CD14-positive monocyte (primary cell): ENCODE results near the gene SAT2. TPM values are rescaled to one million over a fixed set of nuclear protein-coding genes. Genes with fewer than 3 reads are reported as not detected.

Experiments used
- DNase-seq, 3 donors: peaks; one replicate each; pipeline ENCODE4 v3.0.0-alpha.2; 2011 to 2022
- H2AFZ ChIP-seq: 2 replicates; pipeline ENCODE4 v1.6.0; 2012; ENCODE audit warnings: mild to moderate bottlenecking, low read depth, low read length, inconsistent platforms; ENCODE audit not compliant: insufficient read depth, poor library complexity, severe bottlenecking
- H3K27ac ChIP-seq, 2 donors: 1 replicate in 1 of 2; 2 replicates in 1 of 2; pipeline ENCODE4 v1.5.1; 2012 to 2013; ENCODE audit warnings: low read length in 2 of 2, control low read depth in 1 of 2, inconsistent platforms in 1 of 2, low read depth in 1 of 2, mild to moderate bottlenecking in 1 of 2
- H3K27me3 ChIP-seq, 2 donors: one replicate each; pipeline versions ENCODE4 v1.6.0 to v1.6.1; 2011 to 2013; ENCODE audit warnings: low read length in 2 of 2; ENCODE audit not compliant: control insufficient read depth in 2 of 2, insufficient read depth in 2 of 2
- H3K36me3 ChIP-seq, 2 donors: replicated peaks in 1 of 2; 1 replicate in 1 of 2; 2 replicates in 1 of 2; pipeline versions ENCODE4 v1.5.1 to v1.6.1; 2012 to 2013; ENCODE audit warnings: low read length in 2 of 2, control low read depth in 1 of 2, inconsistent platforms in 1 of 2, mild to moderate bottlenecking in 1 of 2; ENCODE audit not compliant: insufficient read depth in 2 of 2, control insufficient read depth in 1 of 2
- H3K4me1 ChIP-seq, 2 donors: 1 replicate in 1 of 2; 2 replicates in 1 of 2; pipeline versions ENCODE4 v1.5.1 to v1.6.1; 2012 to 2013; ENCODE audit warnings: low read length in 2 of 2, control low read depth in 1 of 2, inconsistent platforms in 1 of 2, mild to moderate bottlenecking in 1 of 2, moderate library complexity in 1 of 2; ENCODE audit not compliant: insufficient read depth in 2 of 2, control insufficient read depth in 1 of 2
- H3K4me2 ChIP-seq: replicated peaks from 2 replicates; pipeline ENCODE3; 2012; ENCODE audit warnings: low read length, moderate library complexity, mild to moderate bottlenecking; ENCODE audit not compliant: poor library complexity, severe bottlenecking; ENCODE audit errors: extremely low read depth
- H3K4me3 ChIP-seq, 3 experiments: fragments of 200-600 bp in 1 of 3; sonication (generic) in 1 of 3; replicated peaks in 1 of 3; 1 replicate in 2 of 3; 2 replicates in 1 of 3; pipeline ENCODE4 v1.5.1; 2011 to 2013; ENCODE audit warnings: low read length in 3 of 3, mild to moderate bottlenecking in 3 of 3, control low read depth in 2 of 3, low read depth in 2 of 3, inconsistent platforms in 1 of 3, moderate library complexity in 1 of 3
- H3K79me2 ChIP-seq: 2 replicates; pipeline ENCODE4 v1.6.0; 2012; ENCODE audit warnings: mild to moderate bottlenecking, control low read depth, inconsistent platforms, low read length, moderate library complexity; ENCODE audit not compliant: insufficient read depth
- H3K9ac ChIP-seq: 2 replicates; pipeline ENCODE4 v1.6.0; 2017; ENCODE audit warnings: low read length, mild to moderate bottlenecking; ENCODE audit not compliant: insufficient read depth, poor library complexity, severe bottlenecking
- H3K9me3 ChIP-seq, 2 donors: replicated peaks in 1 of 2; 1 replicate in 1 of 2; 2 replicates in 1 of 2; pipeline versions ENCODE4 v1.5.1 to v1.6.1; 2012 to 2013; ENCODE audit warnings: low read length in 2 of 2, control low read depth in 1 of 2; ENCODE audit not compliant: control insufficient read depth in 1 of 2, insufficient read depth in 1 of 2
- H4K20me1 ChIP-seq: 2 replicates; pipeline ENCODE4 v1.6.0; 2012; ENCODE audit warnings: mild to moderate bottlenecking, low read length, control low read depth, moderate library complexity; ENCODE audit not compliant: insufficient read depth
- H3K27ac Mint-ChIP-seq, 7 donors: one replicate each; pipeline ENCODE4 v1.8.0; 2020; ENCODE audit warnings: mild to moderate bottlenecking in 7 of 7, mixed read lengths in 7 of 7, moderate library complexity in 6 of 7, inconsistent platforms in 2 of 7
- H3K27me3 Mint-ChIP-seq, 3 donors: one replicate each; pipeline ENCODE4 v1.8.0; 2021 to 2022; ENCODE audit warnings: low read depth in 3 of 3, mild to moderate bottlenecking in 3 of 3, mixed read lengths in 3 of 3, moderate library complexity in 3 of 3, inconsistent platforms in 1 of 3
- H3K36me3 Mint-ChIP-seq, 2 donors: one replicate each; pipeline ENCODE4 v1.8.0; 2020; ENCODE audit warnings: mixed read lengths in 2 of 2, inconsistent platforms in 1 of 2, mild to moderate bottlenecking in 1 of 2
- H3K4me1 Mint-ChIP-seq: one replicate; pipeline ENCODE4 v1.8.0; 2020; ENCODE audit warnings: mild to moderate bottlenecking, mixed read lengths
- H3K4me3 Mint-ChIP-seq, 2 donors: one replicate each; pipeline ENCODE4 v1.8.0; 2020; ENCODE audit warnings: mild to moderate bottlenecking in 2 of 2, mixed read lengths in 2 of 2, moderate library complexity in 1 of 2
- H3K9me3 Mint-ChIP-seq, 7 donors: one replicate each; pipeline ENCODE4 v1.8.0; 2020 to 2022; ENCODE audit warnings: mixed read lengths in 7 of 7, mild to moderate bottlenecking in 6 of 7, moderate library complexity in 6 of 7, inconsistent platforms in 2 of 7
- CTCF ChIP-seq: fragments of 200-600 bp; IDR thresholded peaks from one replicate; pipeline ENCODE4 v1.8.0; 2022; ENCODE audit warnings: antibody characterized with exemption, mild to moderate bottlenecking
- WGBS: methylation state at CpG from one replicate; pipeline ENCODE4 v1.1.5; 2013; ENCODE audit warnings: missing lambda C conversion rate; ENCODE audit not compliant: insufficient coverage; 5-methylcytosine and 5-hydroxymethylcytosine counted together
- intact Hi-C, 2 donors: fragments of 100-400 bp; cut with micrococcal nuclease; formaldehyde crosslinking; loops; one replicate each; pipeline versions ENCODE4 v1.15.0 to v1.15.1; 2023
- polyA plus RNA-seq, 3 donors: library from polyadenylated mRNA; depleted of rRNA in 1 of 3; unstranded in 2 of 3; stranded (reverse) in 1 of 3; fragments of 300-500 nt in 2 of 3; fragments of >200 nt in 1 of 3; fragmentation: Illumina TruSeq in 2 of 3; gene quantifications; 1 replicate in 2 of 3; 2 replicates in 1 of 3; pipeline ENCODE4 v1.2.3, GENCODE V29; 2012 to 2021

The SAT2 gene
- polyA plus RNA-seq, 3 donors = 83.4 to 155 (median 89.8) TPM

GRCh38 chr17:7634384-7634783 lies 6.8 kb upstream of the SAT2 start:
- peaks cover 2 to 11% (median 7%) of the 10 kb centered on the region in 3 donors for H3K27me3 Mint-ChIP-seq
- Histone ChIP-seq H2AFZ (no peak overlapping the region), H3K9me3 (no peaks in the 10 kb centered on the region), H3K36me3 (no peaks in the 10 kb centered on the region), H4K20me1 (no peaks in the 10 kb centered on the region), H3K4me1 (peaks cover 3 to 5% of the 10 kb centered on the region in 2 donors), H3K27me3 (no peaks in the 10 kb centered on the region), H3K4me3 (no peak overlapping the region), H3K4me2 (no peak overlapping the region), H3K79me2 (no peaks in the 10 kb centered on the region), H3K27ac (no peak overlapping the region), H3K9ac (no peak overlapping the region)
- H3K27ac Mint-ChIP-seq = peak overlapping the region in 1 of 7 donors; percentile 70
- H3K4me3 Mint-ChIP-seq = no peak overlapping the region
- 53% methylated on average over 2 of the region's 5 CpGs for WGBS
- DNase-seq = peak in 2 of 3 donors; percentile 43 to 48
- intact Hi-C loops = no loop called here
- H3K36me3 Mint-ChIP-seq = no peaks in the 10 kb centered on the region
- peaks cover 0 to 3% (median 0%) of the 10 kb centered on the region in 7 donors for H3K9me3 Mint-ChIP-seq
- TF ChIP-seq CTCF = peak; percentile 63
- peaks cover 15% of the 10 kb centered on the region for H3K4me1 Mint-ChIP-seq

DNA sequence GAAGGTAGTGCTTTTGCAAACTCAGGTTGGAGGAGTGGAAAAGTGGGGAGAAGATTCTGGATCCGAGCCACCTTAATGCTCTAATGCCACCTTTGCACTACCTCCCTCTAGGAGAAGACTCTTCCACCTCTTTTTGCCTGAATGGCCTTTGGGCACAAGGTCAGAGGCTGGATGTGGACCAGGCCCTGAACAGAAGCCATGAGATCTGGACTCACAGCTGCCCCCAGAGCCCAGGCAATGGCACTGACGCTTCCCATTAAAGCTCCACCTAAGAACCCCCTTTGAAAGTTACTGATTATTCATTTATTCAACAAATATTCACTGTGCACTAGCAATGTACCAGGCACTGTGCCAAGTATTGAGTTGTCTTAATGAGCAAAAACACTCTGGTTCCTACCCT lies 5.5 kb upstream of the SAT2 start:
- peaks cover 1 to 8% (median 3%) of the 10 kb centered on the region in 3 donors for H3K27me3 Mint-ChIP-seq
- no peak overlapping the region for H3K9ac ChIP-seq
- intact Hi-C loops = no loop called here
- DNase-seq = no peak
- no peak overlapping the region for H3K27ac Mint-ChIP-seq
- H3K4me1 ChIP-seq = peaks cover 4 to 5% of the 10 kb centered on the region in 2 donors
- no CpG with 5 or more reads among the region's 2 CpGs for WGBS
- H3K27ac ChIP-seq = no peak overlapping the region
- no peak overlapping the region for H3K4me3 ChIP-seq
- no peak overlapping the region for H2AFZ ChIP-seq
- no peaks in the 10 kb centered on the region for H4K20me1 ChIP-seq
- H3K27me3 ChIP-seq = no peaks in the 10 kb centered on the region
- no peak overlapping the region for H3K4me3 Mint-ChIP-seq
- H3K4me1 Mint-ChIP-seq = peaks cover 10% of the 10 kb centered on the region
- H3K79me2 ChIP-seq = no peaks in the 10 kb centered on the region
- no peaks in the 10 kb centered on the region for H3K36me3 ChIP-seq
- H3K9me3 Mint-ChIP-seq = peaks cover 0 to 3% (median 0%) of the 10 kb centered on the region in 7 donors
- H3K9me3 ChIP-seq = no peaks in the 10 kb centered on the region
- TF ChIP-seq CTCF = no peak
- H3K36me3 Mint-ChIP-seq = no peaks in the 10 kb centered on the region
- H3K4me2 ChIP-seq = no peak overlapping the region
